ENCODE results near the gene MRPS18C.
"Not testable (repeated sequence)": the region's sequence is repeated elsewhere in the genome, so short reads cannot be mapped to it uniquely, and the experiment has no call there.

MRPS18C gene

GRCh38 chr4:83501671-83502070 is 45.8 kb downstream of the MRPS18C start:
- not testable (repeated sequence) for DNase-seq

- no peak for DNase-seq
These were observed 48.1 kb downstream of the MRPS18C start for GRCh38 chr4:83503974-83504373.

GRCh38 chr4:83504503-83504902 is 48.6 kb downstream of the MRPS18C start:
- DNase-seq = no peak

- DNase-seq = no peak
These were observed 49.1 kb downstream of the MRPS18C start for GRCh38 chr4:83504996-83505395.

GRCh38 chr4:83509156-83509585 is 53.3 kb downstream of the MRPS18C start:
- not testable (repeated sequence) for DNase-seq

- no peak for DNase-seq
These were observed 54.6 kb downstream of the MRPS18C start for GRCh38 chr4:83510442-83510841.

Data from NCI-H1417 treated with DMSO at 0.1 percent for 48 hours (cell line).